SK-N-MC (cell line): ENCODE results near the gene PID1.

Experiments used
- DNase-seq: peaks from one replicate; pipeline ENCODE4 v3.0.0-alpha.2; 2011; ENCODE audit warnings: low read depth, low spot score
- H3K27ac ChIP-seq: fragments of 200-600 bp; sonication (generic); 2 replicates; pipeline ENCODE4 v1.5.1; 2016; ENCODE audit warnings: mixed run types
- H3K36me3 ChIP-seq: fragments of 200-600 bp; sonication (generic); 2 replicates; pipeline ENCODE4 v1.6.1; 2017; ENCODE audit warnings: antibody characterized with exemption, low read length, mixed read lengths; ENCODE audit not compliant: insufficient read depth
- H3K4me3 ChIP-seq: fragments of 200-600 bp; sonication (generic); 2 replicates; pipeline ENCODE4 v1.5.1; 2016
- H3K9ac ChIP-seq: fragments of 200-600 bp; sonication (generic); 2 replicates; pipeline ENCODE4 v1.8.0; 2017; ENCODE audit warnings: mixed run types, mixed read lengths; ENCODE audit not compliant: insufficient read length
- H3K9me3 ChIP-seq: fragments of 200-600 bp; sonication (generic); 2 replicates; pipeline ENCODE4 v1.6.1; 2017; ENCODE audit warnings: low read depth, mild to moderate bottlenecking, antibody characterized with exemption, low read length, moderate library complexity, mixed read lengths
- EZH2 ChIP-seq: fragments of 200-600 bp; sonication (generic); IDR thresholded peaks from one replicate; pipeline ENCODE4 v1.6.1; 2017; ENCODE audit warnings: antibody characterized with exemption
- FOXP2 ChIP-seq: optimal IDR thresholded peaks from 2 replicates; pipeline ENCODE3; 2011; ENCODE audit warnings: mild to moderate bottlenecking, moderate library complexity; ENCODE audit not compliant: insufficient read depth; ENCODE audit errors: extremely low read length, control extremely low read depth
- POLR2AphosphoS5 ChIP-seq: IDR thresholded peaks from 2 replicates; pipeline ENCODE4 v1.6.1; 2012; ENCODE audit warnings: mild to moderate bottlenecking, low read depth, low read length, borderline replicate concordance

Gene PID1

GRCh38 chr2:229252996-229253395 lies 18.1 kb downstream of the PID1 start:
- Histone ChIP-seq H3K9me3 (no peaks in the 10 kb centered on the region), H3K27ac (no peak overlapping the region), H3K36me3 (no peaks in the 10 kb centered on the region), H3K4me3 (no peak overlapping the region), H3K9ac (no peak overlapping the region)
- no peak for DNase-seq
- no peak for TF ChIP-seq EZH2
- no peak for TF ChIP-seq POLR2AphosphoS5
- TF ChIP-seq FOXP2: no peak

- no peak overlapping the region for H3K4me3 ChIP-seq
- H3K36me3 ChIP-seq: no peaks in the 10 kb centered on the region
- TF ChIP-seq EZH2 (no peak), FOXP2 (no peak), POLR2AphosphoS5 (no peak)
- no peak overlapping the region for H3K9ac ChIP-seq
- no peak overlapping the region for H3K27ac ChIP-seq
- H3K9me3 ChIP-seq: no peaks in the 10 kb centered on the region
- no peak for DNase-seq
Measured at GRCh38 chr2:229252280-229252679, 18.8 kb downstream of the PID1 start.

GRCh38 chr2:229249536-229249935 lies 21.6 kb downstream of the PID1 start:
- no peak for DNase-seq
- no peak overlapping the region for H3K27ac ChIP-seq
- TF ChIP-seq POLR2AphosphoS5 (no peak), EZH2 (no peak), FOXP2 (no peak)
- H3K9ac ChIP-seq: no peak overlapping the region
- H3K9me3 ChIP-seq: no peaks in the 10 kb centered on the region
- no peak overlapping the region for H3K4me3 ChIP-seq
- H3K36me3 ChIP-seq: no peaks in the 10 kb centered on the region

- no peak for DNase-seq
- Histone ChIP-seq H3K4me3 (no peak overlapping the region), H3K9ac (no peak overlapping the region), H3K27ac (no peak overlapping the region), H3K9me3 (no peaks in the 10 kb centered on the region), H3K36me3 (no peaks in the 10 kb centered on the region)
- TF ChIP-seq EZH2 (no peak), FOXP2 (no peak), POLR2AphosphoS5 (no peak)
Measured at GRCh38 chr2:229246334-229246733, 24.8 kb downstream of the PID1 start.

GRCh38 chr2:229244975-229245374 lies 26.1 kb downstream of the PID1 start:
- Histone ChIP-seq H3K9ac (no peak overlapping the region), H3K9me3 (0 out of 2 replicates have a peak, but pooled peaks cover 4% of the 10 kb centered on the region)
- no peak for DNase-seq

GRCh38 chr2:229243890-229244560 lies 27.1 kb downstream of the PID1 start:
- DNase-seq: no peak
- no peaks in the 10 kb centered on the region for H3K36me3 ChIP-seq
- no peak overlapping the region for H3K27ac ChIP-seq
- TF ChIP-seq EZH2: no peak
- TF ChIP-seq POLR2AphosphoS5: no peak
- no peak for TF ChIP-seq FOXP2
- 0 out of 2 replicates have a peak, but pooled peaks cover 4% of the 10 kb centered on the region for H3K9me3 ChIP-seq
- no peak overlapping the region for H3K9ac ChIP-seq
- H3K4me3 ChIP-seq: no peak overlapping the region

More at GRCh38 chr2:229244975-229245374, 26.1 kb downstream of the PID1 start:
- Histone ChIP-seq H3K4me3 (no peak overlapping the region), H3K36me3 (no peaks in the 10 kb centered on the region), H3K27ac (no peak overlapping the region)
- no peak for TF ChIP-seq POLR2AphosphoS5
- no peak for TF ChIP-seq FOXP2
- TF ChIP-seq EZH2: no peak

GRCh38 chr2:229240984-229241491 lies 30.0 kb downstream of the PID1 start:
- Histone ChIP-seq H3K27ac (no peak overlapping the region), H3K4me3 (no peak overlapping the region), H3K9me3 (0 out of 2 replicates have a peak, but pooled peaks cover 4% of the 10 kb centered on the region), H3K36me3 (no peaks in the 10 kb centered on the region), H3K9ac (no peak overlapping the region)
- no peak for DNase-seq
- TF ChIP-seq FOXP2 (no peak), EZH2 (no peak)

- no peak for DNase-seq
- no peak for TF ChIP-seq FOXP2
- no peak for TF ChIP-seq POLR2AphosphoS5
- no peak for TF ChIP-seq EZH2
- Histone ChIP-seq H3K9me3 (0 out of 2 replicates have a peak, but pooled peaks cover 4% of the 10 kb centered on the region), H3K36me3 (no peaks in the 10 kb centered on the region), H3K9ac (no peak overlapping the region), H3K27ac (no peak overlapping the region), H3K4me3 (no peak overlapping the region)
Measured at GRCh38 chr2:229239021-229239420, 32.1 kb downstream of the PID1 start.

- Histone ChIP-seq H3K27ac (no peak overlapping the region), H3K4me3 (no peak overlapping the region), H3K9me3 (0 out of 2 replicates have a peak, but pooled peaks cover 4% of the 10 kb centered on the region), H3K36me3 (no peaks in the 10 kb centered on the region), H3K9ac (no peak overlapping the region)
- TF ChIP-seq EZH2 (no peak), POLR2AphosphoS5 (no peak), FOXP2 (no peak)
- DNase-seq: no peak
Measured at GRCh38 chr2:229237270-229237669, 33.8 kb downstream of the PID1 start.
